Measurements from ENCODE around the gene KRT13.

- TF ChIP-seq CTCF (optimal IDR thresholded peaks at IDR 0.05 in 1 of 3, IDR thresholded peaks at IDR 0.05 in 1 of 3, conservative IDR thresholded peaks at IDR 0.05 in 1 of 3; ENCODE audit: extremely low read depth in 1 of 3, insufficient read depth in 2 of 3, low read length in 3 of 3) (no peak), EZH2 (IDR thresholded peaks at IDR 0.05; ENCODE audit: low read length) (no peak)
These were observed 20.2 kb downstream of the KRT13 start for GRCh38 chr17:41484920-41485904.
